ENCODE data around the gene RRN3. TPM values are rescaled to one million over a fixed set of nuclear protein-coding genes. Genes with fewer than 3 reads are reported as not detected.
"Not testable (repeated sequence)": the region's sequence is repeated elsewhere in the genome, so short reads cannot be mapped to it uniquely, and the experiment has no call there.

Gene RRN3
- total RNA-seq, 2 experiments from 2014 or later: 16.6 to 24.7 TPM

GRCh38 chr16:15012941-15013340 lies 81.1 kb downstream of the RRN3 start:
- CTCF ChIA-PET (ENCODE audit: unreplicated experiment); POLR2A ChIA-PET; BruUV-seq (replicated peaks); H3K27ac ChIP-seq (ENCODE audit: low read depth, low read length, poor library complexity, severe bottlenecking); H3K79me2 ChIP-seq (ENCODE audit: insufficient read depth, low read depth, low read length); DNase-seq (ENCODE audit: low spot score); H2AFZ ChIP-seq (ENCODE audit: low read length); H3K9me2 ChIP-seq (ENCODE audit: insufficient read depth, low read length); H3K9me3 ChIP-seq (ENCODE audit: low read length); H3K4me3 ChIP-seq (ENCODE audit: low read depth, low read length, poor library complexity, severe bottlenecking); H4K20me1 ChIP-seq (ENCODE audit: insufficient read depth, low read length); intact Hi-C loops (cut with micrococcal nuclease; ENCODE audit: unreplicated experiment); H3K4me2 ChIP-seq (ENCODE audit: low read length): not testable (repeated sequence)
- Histone ChIP-seq H3K4me1 (ENCODE audit: insufficient read depth, low read length, poor library complexity, severe bottlenecking) (peaks cover 11% of the 10 kb centered on the region), H3K36me3 (ENCODE audit: insufficient read depth, low read length) (peaks cover 53% of the 10 kb centered on the region)

Small RNA genes within 50 kb of the gene (microRNA-seq; reads per million reads assigned to microRNA genes)
- gene MIR1972-1 (ENCODE audit: borderline replicate concordance): not detected
- not detected for gene MIR6511B2 (ENCODE audit: borderline replicate concordance)

Small RNA genes within 50 kb of the gene (small RNA-seq; reads per million reads assigned to genes)
- not detected for gene MIR1972-1

Other genes starting within 250 kb of the RRN3 start
- gene NPIPA1, start 156.8 kb downstream of the RRN3 start, total RNA-seq (2014; rRNA removed; shearing (Covaris generic)): 52.0 and 66.7 TPM in 2 replicates
- 124 and 138 TPM in 2 replicates for gene NPIPA1, start 156.8 kb downstream of the RRN3 start, total RNA-seq (2022)
- 43.0 and 58.0 TPM in 2 replicates for gene PDXDC1, start 119.2 kb downstream of the RRN3 start, total RNA-seq (2014; rRNA removed; shearing (Covaris generic))
- gene PDXDC1, start 119.2 kb downstream of the RRN3 start, total RNA-seq (2022): 83.3 and 85.3 TPM in 2 replicates
- gene NTAN1, start 38.2 kb downstream of the RRN3 start, total RNA-seq (2014; rRNA removed; shearing (Covaris generic)): 38.3 and 38.8 TPM in 2 replicates
- gene NTAN1, start 38.2 kb downstream of the RRN3 start, total RNA-seq (2022): 37.3 and 38.0 TPM in 2 replicates